Measurements from ENCODE around the gene VWA2.

VWA2 gene, protein sequence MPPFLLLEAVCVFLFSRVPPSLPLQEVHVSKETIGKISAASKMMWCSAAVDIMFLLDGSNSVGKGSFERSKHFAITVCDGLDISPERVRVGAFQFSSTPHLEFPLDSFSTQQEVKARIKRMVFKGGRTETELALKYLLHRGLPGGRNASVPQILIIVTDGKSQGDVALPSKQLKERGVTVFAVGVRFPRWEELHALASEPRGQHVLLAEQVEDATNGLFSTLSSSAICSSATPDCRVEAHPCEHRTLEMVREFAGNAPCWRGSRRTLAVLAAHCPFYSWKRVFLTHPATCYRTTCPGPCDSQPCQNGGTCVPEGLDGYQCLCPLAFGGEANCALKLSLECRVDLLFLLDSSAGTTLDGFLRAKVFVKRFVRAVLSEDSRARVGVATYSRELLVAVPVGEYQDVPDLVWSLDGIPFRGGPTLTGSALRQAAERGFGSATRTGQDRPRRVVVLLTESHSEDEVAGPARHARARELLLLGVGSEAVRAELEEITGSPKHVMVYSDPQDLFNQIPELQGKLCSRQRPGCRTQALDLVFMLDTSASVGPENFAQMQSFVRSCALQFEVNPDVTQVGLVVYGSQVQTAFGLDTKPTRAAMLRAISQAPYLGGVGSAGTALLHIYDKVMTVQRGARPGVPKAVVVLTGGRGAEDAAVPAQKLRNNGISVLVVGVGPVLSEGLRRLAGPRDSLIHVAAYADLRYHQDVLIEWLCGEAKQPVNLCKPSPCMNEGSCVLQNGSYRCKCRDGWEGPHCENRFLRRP

DNA sequence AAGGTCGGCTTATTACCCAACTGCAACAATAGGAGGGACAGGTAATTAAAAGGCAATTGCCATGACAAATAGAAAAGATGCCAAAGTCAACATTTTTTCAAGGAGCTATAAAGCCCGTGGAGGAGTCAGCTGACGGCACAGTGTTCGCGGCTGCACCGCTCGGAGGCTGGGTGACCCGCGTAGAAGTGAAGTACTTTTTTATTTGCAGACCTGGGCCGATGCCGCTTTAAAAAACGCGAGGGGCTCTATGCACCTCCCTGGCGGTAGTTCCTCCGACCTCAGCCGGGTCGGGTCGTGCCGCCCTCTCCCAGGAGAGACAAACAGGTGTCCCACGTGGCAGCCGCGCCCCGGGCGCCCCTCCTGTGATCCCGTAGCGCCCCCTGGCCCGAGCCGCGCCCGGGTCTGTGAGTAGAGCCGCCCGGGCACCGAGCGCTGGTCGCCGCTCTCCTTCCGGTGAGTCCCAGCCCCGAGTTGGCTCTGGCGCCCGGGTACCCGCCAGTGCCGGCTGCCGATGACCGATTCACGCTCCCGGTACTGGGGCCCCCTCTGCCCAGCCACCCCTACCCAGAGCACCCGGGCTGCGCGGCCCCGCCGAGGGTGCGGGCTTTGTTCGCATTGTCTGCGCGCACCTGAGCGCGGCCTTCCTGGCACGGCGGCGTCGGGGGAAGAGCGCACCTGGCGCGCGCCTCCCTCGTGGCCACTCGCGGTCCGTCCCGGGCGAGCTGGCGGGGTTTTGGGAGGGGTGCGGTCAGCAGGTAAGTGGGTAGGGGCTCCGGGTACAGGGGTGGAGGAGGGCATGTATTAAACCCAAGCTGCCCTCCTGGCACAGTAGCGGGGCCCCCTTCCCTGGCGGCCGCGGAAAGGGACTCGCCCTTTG, at the start of gene VWA2:
VWA2 (plus strand) TSS at position 138 of the 877 bp plus-strand sequence. CDS start 9,460 bp downstream, outside the sequence.
- no peak for DNase-seq (ENCODE audit: low spot score)

GRCh38 chr10:114189700-114190099, 49.4 kb upstream of the VWA2 start:
- no peak for DNase-seq (ENCODE audit: low spot score)

GRCh38 chr10:114195079-114195478, 44.0 kb upstream of the VWA2 start:
- no peak for DNase-seq (ENCODE audit: low spot score)

DNA sequence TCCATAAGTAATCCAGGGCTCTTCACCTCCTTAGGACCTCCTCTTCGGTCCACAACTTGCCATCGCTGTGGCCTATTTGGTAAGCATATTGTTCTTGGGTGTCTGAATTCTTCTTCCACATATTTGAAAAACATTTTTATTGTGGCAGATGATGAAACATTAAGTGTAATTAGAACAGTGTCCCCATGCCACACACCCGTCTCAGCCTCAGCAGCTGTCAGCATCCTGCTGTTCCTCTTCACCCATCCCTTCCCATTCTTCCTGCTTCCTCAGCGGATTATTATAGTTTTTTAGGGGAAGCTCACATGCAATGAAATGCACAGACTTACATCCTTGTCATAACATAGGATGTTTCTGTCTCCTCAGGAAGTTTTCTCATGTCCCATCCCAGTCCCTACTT, 39.8 kb upstream of the VWA2 start:
- DNase-seq (ENCODE audit: low spot score): no peak

GRCh38 chr10:114202812-114203211, 36.2 kb upstream of the VWA2 start:
- DNase-seq (ENCODE audit: low spot score): no peak

GRCh38 chr10:114206902-114207301, 32.2 kb upstream of the VWA2 start:
- DNase-seq (ENCODE audit: low spot score): no peak

DNA sequence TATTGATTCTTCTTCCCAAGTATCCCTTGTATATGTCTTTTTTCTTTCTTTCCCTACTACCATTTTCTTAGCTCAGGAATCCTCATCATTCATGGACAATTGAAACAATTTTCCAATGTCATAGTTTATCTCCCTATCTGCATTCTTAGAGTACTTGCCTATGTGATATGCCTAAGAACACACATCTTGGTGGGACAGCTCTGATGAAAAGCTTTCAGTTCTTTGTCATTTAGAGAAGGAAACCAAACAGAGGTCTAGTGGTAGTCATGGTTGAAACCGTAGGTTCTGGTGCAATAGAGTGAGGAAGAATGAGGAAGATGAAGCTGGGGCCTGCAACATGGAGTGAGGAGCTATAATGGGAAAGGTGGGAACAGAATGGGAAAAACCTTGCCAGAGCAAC, 31.7 kb upstream of the VWA2 start:
- no peak for DNase-seq (ENCODE audit: low spot score)

DNA sequence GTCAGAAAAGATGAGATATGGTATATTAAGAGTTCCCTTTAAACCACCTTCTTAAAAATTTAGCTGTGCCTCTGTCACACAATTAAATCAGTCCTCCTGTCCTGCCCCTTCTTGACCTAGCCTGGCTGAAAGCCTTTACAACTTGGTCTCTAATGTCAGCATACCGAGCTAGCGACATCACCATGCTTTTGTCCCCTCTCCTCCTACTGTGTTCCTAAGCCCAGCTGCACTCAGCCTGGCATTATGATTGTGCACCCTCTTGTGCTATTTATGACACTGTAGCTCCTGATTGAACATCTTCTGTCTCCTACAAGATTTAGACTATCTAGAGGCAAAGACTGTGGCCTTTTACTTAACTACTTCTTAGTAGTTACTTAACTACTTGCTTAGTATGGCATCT, 30.7 kb upstream of the VWA2 start:
- no peak for DNase-seq (ENCODE audit: low spot score)

GRCh38 chr10:114212153-114212552, 26.9 kb upstream of the VWA2 start:
- no peak for DNase-seq (ENCODE audit: low spot score)

DNA sequence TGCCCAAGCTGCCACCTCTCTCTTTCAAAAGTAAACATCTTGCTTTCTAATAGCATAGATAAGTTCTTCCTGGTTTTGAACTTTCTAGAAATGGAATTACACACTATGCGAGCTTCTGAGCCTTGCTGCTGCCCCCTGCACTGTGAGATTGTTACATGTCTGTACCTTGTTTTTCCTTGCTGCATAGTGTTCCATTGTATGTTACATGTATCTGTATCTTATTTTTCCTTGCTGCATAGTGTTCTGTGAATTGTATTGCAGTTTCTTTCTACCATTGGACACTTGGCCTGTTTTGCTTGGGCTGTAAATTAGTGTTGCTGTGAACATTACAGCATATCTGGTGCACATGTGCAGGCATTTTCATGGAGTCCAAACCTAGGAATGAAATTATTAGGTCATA, 24.0 kb upstream of the VWA2 start:
- DNase-seq (ENCODE audit: low spot score): no peak

GRCh38 chr10:114220281-114220680, 18.8 kb upstream of the VWA2 start:
- DNase-seq (ENCODE audit: low spot score): no peak

DNA sequence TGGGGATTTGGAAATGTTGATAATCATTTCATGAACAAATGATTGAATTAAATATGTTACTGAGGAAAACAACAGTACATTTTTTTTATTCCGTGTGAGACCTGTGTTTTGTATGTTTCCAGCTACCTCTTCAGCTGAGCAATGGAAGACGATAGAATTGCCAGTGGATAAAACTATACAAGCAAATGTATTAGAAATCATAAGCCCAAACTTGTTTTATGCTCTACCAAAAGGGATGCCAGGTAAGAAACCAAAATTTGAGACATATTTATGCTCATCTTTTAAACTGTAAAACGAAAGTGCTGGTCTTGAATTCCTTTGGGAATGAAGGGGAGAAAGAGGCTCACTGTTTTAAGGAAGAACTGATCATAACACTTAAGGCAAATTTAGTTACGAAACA, 17.8 kb upstream of the VWA2 start:
- DNase-seq (ENCODE audit: low spot score): no peak

DNA sequence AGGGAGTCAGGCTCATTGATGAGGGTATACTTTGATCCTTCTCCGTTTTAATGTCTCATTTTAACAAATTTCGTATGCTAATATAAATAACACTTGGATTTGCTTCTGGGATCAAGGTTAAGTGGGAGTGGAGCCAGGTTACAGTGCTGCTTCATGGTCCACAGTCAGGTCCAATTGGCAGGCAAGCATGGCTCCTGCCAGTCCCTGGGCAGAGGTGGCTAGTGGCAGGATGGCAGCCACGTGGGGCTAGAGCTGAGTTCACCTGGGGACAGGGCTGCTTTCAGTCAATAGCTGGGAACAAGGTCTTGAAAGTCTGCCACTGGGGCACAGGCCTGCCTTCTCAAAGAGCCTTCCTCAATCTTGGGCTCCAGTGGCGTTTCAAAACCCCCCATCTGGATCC, 16.0 kb upstream of the VWA2 start:
- no peak for DNase-seq (ENCODE audit: low spot score)

DNA sequence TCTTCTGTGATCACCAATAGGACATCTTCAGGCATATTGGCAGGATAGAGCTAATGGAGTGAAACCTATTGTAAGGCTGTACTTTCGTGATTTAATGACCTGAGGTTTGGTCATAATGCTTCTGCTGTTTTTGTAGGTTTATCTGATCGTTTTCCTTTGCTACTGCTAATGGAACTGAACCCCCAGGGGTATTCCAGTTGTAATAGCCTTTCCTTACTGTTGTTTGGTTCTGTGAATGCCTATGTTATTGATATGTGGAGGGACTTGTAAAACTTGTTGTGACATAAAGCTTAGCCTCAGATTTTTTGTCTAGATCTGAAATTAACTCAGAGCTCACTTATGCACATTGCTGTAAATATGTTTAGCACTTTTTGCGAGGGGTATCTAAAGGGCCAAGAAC, 10.9 kb upstream of the VWA2 start:
- DNase-seq (ENCODE audit: low spot score): no peak

- DNase-seq (ENCODE audit: low spot score): no peak
These were observed 6.4 kb upstream of the VWA2 start for GRCh38 chr10:114232561-114233176.

DNA sequence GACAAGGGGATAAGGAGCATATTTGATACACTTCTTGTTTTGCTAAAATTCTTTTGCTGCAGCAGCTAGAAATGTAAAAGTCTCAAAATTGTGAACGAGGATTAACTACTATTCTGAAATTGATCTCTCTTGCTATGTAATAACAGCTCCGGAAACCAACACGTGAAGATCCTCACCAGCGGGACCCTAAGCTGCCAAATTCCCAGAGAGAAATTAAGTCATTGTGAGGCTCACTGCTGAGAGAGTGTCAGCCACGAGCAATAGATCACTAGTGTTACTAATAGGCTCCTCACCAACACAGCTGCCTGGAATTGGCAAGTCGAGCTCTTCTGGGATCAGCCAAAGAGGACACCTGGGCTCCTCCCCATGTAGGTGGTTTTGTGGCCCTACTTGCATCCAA, 5.6 kb upstream of the VWA2 start:
- no peak for DNase-seq (ENCODE audit: low spot score)

DNA sequence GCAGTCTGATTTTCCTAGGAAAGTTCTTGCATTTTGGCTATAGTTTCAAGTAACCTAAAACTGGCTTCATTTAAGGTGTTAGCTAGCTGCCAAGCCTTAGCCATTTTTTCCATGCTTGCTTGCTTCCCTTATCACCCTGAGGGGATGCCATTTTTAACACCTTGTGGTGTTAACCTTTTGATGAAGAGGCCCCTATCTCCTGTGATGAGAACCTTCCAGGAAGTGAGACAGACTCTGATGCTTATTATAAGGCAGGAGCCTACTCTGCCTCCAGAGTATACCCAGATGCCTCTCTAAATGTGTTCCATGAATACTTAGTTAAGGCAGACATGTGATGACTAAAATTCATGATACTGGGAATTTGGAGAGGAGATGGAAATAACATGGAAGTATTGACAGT, 4.9 kb upstream of the VWA2 start:
- no peak for DNase-seq (ENCODE audit: low spot score)

- DNase-seq (ENCODE audit: low spot score): no peak
These were observed 916 bp downstream of the VWA2 start for GRCh38 chr10:114239994-114240345.

- no peak for DNase-seq (ENCODE audit: low spot score)
These were observed 3.2 kb downstream of the VWA2 start for GRCh38 chr10:114242235-114242634.

DNA sequence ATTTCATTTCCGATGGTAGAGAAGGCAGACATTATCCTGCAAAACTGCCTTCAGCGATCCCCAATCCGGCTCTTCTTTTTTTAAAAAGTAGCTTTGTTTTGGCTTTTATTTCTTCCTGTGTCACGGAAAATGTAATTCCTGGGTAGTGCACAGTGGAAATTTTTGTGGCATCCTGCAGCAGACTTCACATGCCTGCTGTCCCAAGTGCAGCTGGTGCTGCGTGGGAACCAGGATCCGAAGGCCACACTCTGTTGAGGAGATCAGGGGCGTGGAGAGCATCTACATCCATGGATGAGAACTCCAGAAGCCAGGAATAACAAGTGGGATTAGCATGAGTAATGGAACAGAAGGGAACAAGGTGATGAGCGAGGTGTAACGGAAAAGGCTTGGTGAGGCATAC, 4.6 kb downstream of the VWA2 start:
- DNase-seq (ENCODE audit: low spot score): no peak

GRCh38 chr10:114244126-114244525, 5.1 kb downstream of the VWA2 start:
- no peak for DNase-seq (ENCODE audit: low spot score)

- DNase-seq (ENCODE audit: low spot score): no peak
These were observed 6.2 kb downstream of the VWA2 start for GRCh38 chr10:114245121-114245791.

Data from RKO (cell line).